LNCAP (cell line): Measurements from ENCODE around the gene STIM1.

Source experiments
- CTCF ChIP-seq: fragments of 450-650 bp; IDR thresholded peaks from 2 replicates; pipeline ENCODE4 v1.5.1; 2017; ENCODE audit warnings: mild to moderate bottlenecking

Gene STIM1

GRCh38 chr11:4018641-4019040 lies 163.2 kb downstream of the STIM1 start:
- TF ChIP-seq CTCF: no peak

GRCh38 chr11:4019891-4020290 lies 164.4 kb downstream of the STIM1 start:
- TF ChIP-seq CTCF: no peak

- TF ChIP-seq CTCF: no peak
Measured at GRCh38 chr11:4022669-4023068, 167.2 kb downstream of the STIM1 start.

GRCh38 chr11:4025248-4025966 lies 169.9 kb downstream of the STIM1 start:
- TF ChIP-seq CTCF: no peak

GRCh38 chr11:4025967-4026324 lies 170.5 kb downstream of the STIM1 start:
- no peak for TF ChIP-seq CTCF

- no peak for TF ChIP-seq CTCF
Measured at GRCh38 chr11:4026389-4026788, 170.9 kb downstream of the STIM1 start.

GRCh38 chr11:4027746-4028145 lies 172.3 kb downstream of the STIM1 start:
- no peak for TF ChIP-seq CTCF

- TF ChIP-seq CTCF: no peak
Measured at GRCh38 chr11:4030197-4030596, 174.7 kb downstream of the STIM1 start.
